ENCODE measurements around the gene EXTL1.

The EXTL1 gene

DNA sequence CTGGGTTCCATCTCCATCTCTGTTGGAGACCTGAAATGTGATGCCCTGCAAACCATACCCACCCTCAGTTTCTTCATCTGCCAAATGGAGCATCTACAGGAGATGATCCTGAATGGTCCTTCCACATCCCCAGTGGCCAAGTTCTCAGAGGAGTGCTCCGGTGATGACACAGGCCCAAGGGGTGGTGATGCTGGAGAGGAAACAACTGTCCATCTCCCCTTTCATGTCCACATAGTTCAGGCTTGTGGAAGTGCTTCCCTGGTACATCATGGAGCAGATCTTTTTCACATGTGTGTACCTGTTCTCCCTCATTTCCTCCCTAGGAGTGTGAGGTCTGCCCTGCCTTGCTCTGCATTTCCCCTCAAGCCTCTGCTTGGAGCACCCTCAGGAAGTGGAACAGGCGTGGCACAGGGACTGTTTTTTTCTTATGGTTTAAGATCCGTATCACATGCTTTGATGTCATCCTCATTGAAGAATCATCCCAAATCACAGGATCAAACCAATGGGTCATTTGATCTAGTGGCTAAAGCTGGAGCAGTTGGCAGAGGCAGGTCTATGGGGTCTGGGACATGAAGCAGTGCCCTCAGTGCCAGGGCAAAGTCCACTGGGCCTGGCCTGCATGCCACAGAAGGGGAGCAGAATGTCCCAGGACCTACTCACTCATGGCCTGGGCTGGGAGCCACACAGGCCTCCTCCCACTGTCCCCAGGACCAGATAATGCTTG is 54.0 kb downstream of the EXTL1 start:
- no peak for DNase-seq

DNA sequence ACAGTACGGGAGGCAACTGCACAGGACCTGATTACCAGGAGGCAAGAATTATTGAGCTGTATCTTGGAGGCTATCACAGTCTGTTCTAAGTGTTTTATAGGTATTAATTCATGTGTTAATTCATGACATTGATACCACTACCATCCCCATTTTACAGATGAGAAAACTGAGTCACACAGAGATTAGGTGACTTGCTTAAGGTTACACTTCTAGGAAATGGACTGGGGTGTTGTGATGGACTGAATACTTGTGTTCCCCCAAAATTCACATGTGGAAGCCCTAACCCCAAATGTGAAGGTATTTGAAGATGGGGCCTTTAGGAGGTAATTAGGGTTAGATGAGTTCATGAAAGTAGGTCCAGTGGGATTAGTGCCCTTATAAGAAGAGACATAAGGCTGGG is 55.9 kb downstream of the EXTL1 start:
- DNase-seq: no peak

DNA sequence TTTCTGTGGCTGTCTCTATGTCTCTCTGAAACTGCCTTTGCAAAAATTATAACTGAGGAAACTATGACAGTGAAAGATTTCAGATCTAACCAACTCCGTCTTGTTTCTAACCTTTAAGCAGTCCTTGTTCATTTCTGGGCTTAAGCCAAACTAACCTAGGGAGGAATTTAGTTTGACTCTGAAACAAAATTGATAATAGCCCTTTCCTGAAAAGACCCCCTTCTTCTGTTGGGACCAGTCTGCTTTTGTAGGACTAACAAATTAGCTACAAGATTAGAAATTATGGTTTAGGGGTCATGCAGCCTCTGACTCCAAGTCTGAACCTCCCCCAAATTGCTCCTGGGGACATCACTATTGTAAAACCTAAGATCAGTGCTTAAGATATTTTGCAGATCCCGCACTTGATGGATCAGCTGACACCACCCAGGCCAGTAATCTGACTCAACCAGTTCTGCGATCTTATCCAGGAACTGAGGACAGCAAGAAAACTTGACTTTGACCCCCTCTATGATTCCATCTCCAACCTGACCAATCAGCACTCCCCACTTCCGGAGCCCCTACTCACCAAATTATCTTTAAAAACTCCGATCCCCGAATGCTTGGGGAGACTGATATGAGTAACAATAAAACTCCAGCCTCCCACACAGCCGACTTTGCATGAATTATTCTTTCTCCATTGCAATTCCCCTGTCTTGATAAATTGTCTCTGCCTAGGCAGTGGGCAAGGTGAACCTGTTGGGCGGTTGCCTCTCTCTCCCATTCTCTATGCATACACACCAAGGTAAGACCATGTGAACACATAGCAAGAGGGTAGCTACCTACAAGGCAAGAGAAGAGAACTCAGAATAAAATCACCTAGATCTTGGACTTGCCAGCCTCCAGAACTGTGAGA is 57.0 kb downstream of the EXTL1 start:
- DNase-seq: no peak

DNA sequence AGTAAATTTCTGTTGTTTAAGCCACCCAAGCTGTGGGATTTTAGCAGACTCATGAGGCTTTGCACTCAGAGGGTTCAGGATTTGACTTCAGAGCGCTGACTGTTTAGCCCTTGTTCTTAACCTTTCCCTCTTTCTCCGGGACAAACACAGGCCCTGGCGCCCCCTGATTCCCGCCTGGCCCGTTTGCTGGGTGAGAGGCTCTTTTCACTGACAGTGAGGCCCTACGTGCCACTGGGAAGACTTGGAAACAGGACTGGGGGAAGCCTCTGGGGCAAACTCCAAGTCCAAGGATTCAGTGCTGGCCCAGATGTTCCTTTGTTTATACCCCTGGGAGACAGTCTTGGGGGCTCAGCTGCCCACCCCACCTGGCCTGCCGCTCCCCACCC is 57.6 kb downstream of the EXTL1 start:
- no peak for DNase-seq

DNA sequence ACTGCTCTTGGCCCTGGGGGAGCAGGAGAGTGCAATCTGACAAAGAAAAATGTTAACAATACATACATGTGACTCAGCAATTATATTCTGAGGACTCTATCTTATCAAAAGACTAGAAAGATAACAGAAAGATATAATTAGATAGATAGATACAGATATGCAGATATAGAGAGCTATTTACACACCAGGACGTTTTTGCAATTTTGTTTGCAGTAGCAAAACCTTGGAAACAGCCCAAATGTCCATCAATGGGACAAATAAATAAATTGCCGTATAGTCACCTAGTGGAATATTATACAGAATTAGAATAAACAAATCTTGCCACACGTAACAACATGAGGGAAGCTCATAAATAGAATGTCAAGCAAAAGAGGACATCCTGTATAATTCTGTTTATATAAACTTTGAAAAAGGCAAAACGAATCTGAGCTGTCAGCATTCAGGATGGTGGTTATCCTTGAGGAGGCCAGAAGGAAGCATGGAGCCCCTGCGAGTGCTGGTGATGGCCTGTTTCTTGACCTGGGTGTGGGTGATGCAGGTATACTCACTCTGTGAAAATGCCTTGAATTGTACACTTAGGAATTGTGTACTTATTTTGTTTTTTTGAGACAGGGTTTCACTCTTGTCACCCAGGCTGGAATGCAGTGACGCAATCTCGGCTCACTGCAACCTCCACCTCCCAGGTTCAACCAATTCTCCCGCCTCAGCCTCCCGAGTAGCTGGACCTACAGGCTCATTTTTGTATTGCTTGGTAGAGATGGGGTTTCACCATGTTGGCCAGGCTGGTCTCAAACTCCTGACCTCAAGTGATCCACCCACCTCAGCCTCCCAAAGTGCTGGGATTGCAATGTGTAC is 58.6 kb downstream of the EXTL1 start:
- no peak for DNase-seq

DNA sequence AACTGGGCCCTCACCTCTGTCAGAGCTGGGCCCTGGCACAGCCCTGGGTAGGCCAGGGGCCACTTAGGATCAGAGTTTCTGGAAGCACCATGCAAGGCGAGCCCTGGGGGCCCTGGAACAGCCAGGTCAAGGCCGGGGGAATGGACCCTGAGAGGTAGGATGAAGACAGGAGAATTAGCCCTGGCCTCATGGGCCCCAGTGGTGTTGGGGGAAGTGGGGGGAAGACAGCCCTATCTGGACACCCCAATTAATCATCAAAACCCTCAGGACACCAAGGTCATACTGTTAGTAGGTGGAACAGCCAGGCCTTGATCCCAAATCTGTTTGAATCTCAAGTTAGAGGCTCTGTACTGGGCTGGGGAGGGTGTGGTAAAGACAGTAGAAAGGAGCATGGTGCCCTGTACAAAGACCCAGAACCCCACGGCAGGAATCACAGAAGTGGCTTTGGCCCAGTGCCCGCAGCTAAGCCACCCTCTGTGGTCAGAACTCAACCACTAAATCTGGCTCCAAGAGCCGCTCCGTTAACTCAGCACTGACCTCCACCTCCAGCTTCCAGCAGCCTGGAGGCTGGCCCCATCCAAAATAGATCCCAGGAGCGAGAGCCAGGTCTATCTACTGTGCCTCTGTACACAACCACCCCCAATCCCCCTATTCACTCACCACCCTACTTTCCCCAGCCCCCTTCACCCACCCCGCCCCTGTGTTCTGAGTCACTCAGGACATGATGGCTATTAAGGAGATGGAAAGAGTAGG is 59.9 kb downstream of the EXTL1 start:
- DNase-seq: no peak

DNA sequence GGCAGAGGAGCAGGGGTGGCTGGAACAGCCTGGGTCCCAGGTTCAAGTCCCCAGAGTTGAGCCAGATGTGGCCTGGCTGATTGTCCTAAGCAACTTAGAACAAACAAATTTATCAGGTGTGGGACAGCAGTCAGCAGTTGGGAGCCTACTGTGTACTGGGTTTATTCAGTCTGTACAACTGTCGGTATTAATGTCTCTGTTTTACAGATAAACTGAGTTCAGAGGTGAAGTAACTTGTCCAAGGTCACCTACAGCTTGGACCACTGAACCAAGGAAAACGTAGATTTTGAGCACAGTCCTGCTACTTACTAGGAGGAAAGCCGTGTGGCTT is 60.4 kb downstream of the EXTL1 start:
- DNase-seq: no peak

DNA sequence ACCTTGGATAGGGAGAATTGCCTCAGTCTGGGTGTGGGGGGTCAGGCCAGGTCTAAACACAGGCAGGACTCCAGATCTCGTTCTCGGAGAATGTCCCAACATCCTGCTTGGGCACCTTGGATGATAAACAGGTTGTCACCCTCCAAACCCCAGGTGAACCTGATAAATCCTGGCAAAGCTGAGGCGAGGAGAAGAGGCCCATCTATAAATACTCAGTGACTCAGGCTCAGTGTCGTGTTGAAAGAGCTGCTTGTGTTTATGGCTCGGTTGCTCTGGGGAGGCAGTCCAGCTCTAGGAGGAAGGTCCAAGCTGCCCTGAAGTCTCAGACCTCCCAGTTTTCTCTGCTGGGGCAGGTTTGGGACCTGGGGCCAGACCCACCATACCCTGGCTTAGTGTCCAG is 61.6 kb downstream of the EXTL1 start:
- DNase-seq: no peak

DNA sequence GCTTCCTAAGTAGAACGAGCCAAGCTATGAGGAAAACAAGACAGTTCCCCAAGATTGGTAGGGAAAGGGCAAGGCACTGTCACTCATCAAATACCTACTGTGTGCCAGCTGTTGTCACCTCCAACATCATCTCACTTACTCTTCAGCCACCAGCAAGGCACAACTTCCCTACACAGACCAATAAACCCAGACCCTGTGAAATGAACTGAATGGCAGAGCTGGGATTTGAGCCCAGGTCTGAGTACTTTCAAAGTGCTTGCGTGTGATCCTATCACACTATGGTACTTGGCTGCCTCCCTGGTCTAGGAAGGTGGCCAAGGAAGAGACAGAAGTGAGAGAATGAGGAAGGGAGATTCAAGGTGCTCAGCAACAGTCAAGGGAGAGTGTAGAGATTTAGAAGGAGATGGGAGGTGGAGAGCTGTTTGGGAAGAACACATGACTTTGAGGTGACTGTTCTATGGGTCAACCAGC is 62.6 kb downstream of the EXTL1 start:
- no peak for DNase-seq

DNA sequence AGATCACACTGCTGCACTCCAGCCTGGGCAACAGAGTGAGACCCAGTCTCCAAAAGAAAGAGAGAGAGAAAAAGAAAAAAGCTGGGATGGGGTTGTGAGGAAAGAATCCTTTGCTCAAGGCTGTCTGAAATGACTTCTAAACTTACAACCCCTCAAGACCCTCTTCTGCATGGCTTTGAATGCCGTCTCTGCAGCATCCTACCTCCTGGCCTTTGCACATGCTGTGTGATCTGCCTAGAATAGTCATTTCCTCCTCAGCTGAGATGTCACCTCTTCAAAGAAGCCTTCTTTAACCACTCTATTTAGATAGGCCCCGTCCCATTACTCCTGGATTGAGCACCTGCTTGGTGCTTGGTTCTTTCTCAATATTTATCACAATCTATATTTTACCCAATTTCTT is 63.3 kb downstream of the EXTL1 start:
- no peak for DNase-seq

Data from activated gamma-delta T cell treated with Interleukin-2 at 50 U/mL for 16 hours (primary cell).